Testis (tissue), 3 donors: ENCODE measurements around the gene ACAA1. TPM values are rescaled to one million over a fixed set of nuclear protein-coding genes. Genes with fewer than 3 reads are reported as not detected.

Experiments
- polyA plus RNA-seq: library from polyadenylated mRNA; stranded (reverse); fragments of 350-450 nt; fragmentation: Illumina TruSeq; extraction: RNeasy Lipid Tissue Mini Kit (QIAGEN cat#74804); gene quantifications from one replicate; pipeline ENCODE4 v1.2.3, GENCODE V29; 2014; ENCODE audit warnings: low read depth, low replicate concordance; ENCODE audit not compliant: insufficient read depth
- small RNA-seq, 2 donors: library from RNA; depleted of rRNA; stranded (forward); fragments of <200 nt; gene quantifications; one replicate each; pipeline ENCODE3, GENCODE V24; 2016
- total RNA-seq, 2 donors: library from RNA; depleted of rRNA; stranded (reverse); fragments of >200 nt; gene quantifications; one replicate each; pipeline ENCODE4 v1.2.3, GENCODE V29; 2016

ACAA1 gene
- total and polyA plus RNA-seq, 3 donors from 2014 or later, result 50.7 to 60.9 (median 58.3) TPM

Small RNA genes within 50 kb of the gene (small RNA-seq; reads per million reads assigned to genes)
- 0 reads per million in 2 donors for gene RF00019

Other genes starting within 250 kb of the ACAA1 start
- gene VILL, start 146.3 kb downstream of the ACAA1 start, total RNA-seq, result 10 to 100 TPM; 16.3 to 17.4 TPM
- 9.5 TPM for gene VILL, start 146.3 kb downstream of the ACAA1 start, polyA plus RNA-seq
- gene PLCD1, start 107.5 kb downstream of the ACAA1 start, total RNA-seq, result 100 to 1,000 TPM; 155 to 228 TPM
- gene PLCD1, start 107.5 kb downstream of the ACAA1 start, polyA plus RNA-seq, result 88.4 TPM
- 10 to 100 TPM; 32.3 to 40.8 TPM for gene DLEC1, start 97.9 kb downstream of the ACAA1 start, total RNA-seq
- 36.9 TPM for gene DLEC1, start 97.9 kb downstream of the ACAA1 start, polyA plus RNA-seq
- 10 to 100 TPM; 18.7 to 22.3 TPM for gene MYD88, start 1.5 kb upstream of the ACAA1 start, total RNA-seq
- 30.1 TPM for gene MYD88, start 1.5 kb upstream of the ACAA1 start, polyA plus RNA-seq
- 10 to 100 TPM; 39.7 to 48.7 TPM for gene OXSR1, start 28.4 kb upstream of the ACAA1 start, total RNA-seq
- gene OXSR1, start 28.4 kb upstream of the ACAA1 start, polyA plus RNA-seq, result 26.0 TPM
- 1 to 10 TPM; 1.5 to 2.6 TPM for gene SLC22A13, start 128.7 kb upstream of the ACAA1 start, total RNA-seq
- gene SLC22A13, start 128.7 kb upstream of the ACAA1 start, polyA plus RNA-seq, result 1.1 TPM
- gene SLC22A14, start 145.2 kb upstream of the ACAA1 start, total RNA-seq, result 1 to 10 TPM; 2.7 to 9.4 TPM
- 11.9 TPM for gene SLC22A14, start 145.2 kb upstream of the ACAA1 start, polyA plus RNA-seq
- gene XYLB, start 209.7 kb upstream of the ACAA1 start, total RNA-seq, result 10 to 100 TPM in 1 of 2 donors, 1 to 10 TPM in 1; 5.9 to 12.4 TPM
- gene XYLB, start 209.7 kb upstream of the ACAA1 start, polyA plus RNA-seq, result 1.7 TPM